Stomach (tissue), 4 donors: ENCODE data around the gene GATA3.

ENCODE experiments used
- EP300 ChIP-seq: sonication (generic); formaldehyde crosslinking; IDR thresholded peaks from one replicate; pipeline ENCODE4 v1.6.1; 2017; ENCODE audit warnings: antibody characterized with exemption
- TF ChIP-seq, protein P1 (sequence below), 7 experiments: fragments of 450-650 bp in 4 of 7; fragments of 200-600 bp in 3 of 7; sonication (generic) in 3 of 7; IDR thresholded peaks; one replicate each; pipeline ENCODE4 v1.5.1; 2016 to 2019; ENCODE audit warnings: antibody characterized with exemption in 7 of 7, control low read depth in 2 of 7, mild to moderate bottlenecking in 1 of 7

DNA sequence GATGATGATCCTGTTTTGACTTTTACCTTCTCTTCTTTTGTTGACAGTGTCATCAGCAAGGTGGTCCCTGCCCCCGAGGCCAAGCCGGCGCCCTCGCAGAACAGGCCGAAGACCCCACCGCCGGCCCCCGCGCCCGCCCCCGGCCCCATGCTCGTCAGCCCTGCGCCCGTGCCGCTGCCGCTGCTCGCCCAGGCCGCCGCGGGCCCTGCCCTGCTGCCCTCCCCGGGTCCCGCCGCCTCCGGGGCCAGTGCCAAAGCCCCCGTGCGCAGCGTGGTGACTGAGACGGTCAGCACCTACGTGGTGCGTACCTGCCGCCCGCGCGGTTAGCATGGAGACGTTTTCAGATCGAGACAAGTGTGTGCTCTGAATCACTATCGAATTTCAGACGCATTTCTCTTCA is 45.5 kb upstream of the GATA3 start:
- TF ChIP-seq, protein P1, sequence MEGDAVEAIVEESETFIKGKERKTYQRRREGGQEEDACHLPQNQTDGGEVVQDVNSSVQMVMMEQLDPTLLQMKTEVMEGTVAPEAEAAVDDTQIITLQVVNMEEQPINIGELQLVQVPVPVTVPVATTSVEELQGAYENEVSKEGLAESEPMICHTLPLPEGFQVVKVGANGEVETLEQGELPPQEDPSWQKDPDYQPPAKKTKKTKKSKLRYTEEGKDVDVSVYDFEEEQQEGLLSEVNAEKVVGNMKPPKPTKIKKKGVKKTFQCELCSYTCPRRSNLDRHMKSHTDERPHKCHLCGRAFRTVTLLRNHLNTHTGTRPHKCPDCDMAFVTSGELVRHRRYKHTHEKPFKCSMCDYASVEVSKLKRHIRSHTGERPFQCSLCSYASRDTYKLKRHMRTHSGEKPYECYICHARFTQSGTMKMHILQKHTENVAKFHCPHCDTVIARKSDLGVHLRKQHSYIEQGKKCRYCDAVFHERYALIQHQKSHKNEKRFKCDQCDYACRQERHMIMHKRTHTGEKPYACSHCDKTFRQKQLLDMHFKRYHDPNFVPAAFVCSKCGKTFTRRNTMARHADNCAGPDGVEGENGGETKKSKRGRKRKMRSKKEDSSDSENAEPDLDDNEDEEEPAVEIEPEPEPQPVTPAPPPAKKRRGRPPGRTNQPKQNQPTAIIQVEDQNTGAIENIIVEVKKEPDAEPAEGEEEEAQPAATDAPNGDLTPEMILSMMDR (IDR thresholded peaks at IDR 0.05), result no peak
- no peak for TF ChIP-seq EP300
